Liver (tissue), 3 donors: Measurements from ENCODE around the gene ZMYND8.

Source experiments
- ATF3 ChIP-seq: IDR thresholded peaks from 2 replicates; pipeline ENCODE4 v1.6.1; 2016; ENCODE audit warnings: antibody characterized with exemption
- CTCF ChIP-seq: fragments of 150-350 bp; IDR thresholded peaks from 2 replicates; pipeline ENCODE4 v1.5.1; 2017; ENCODE audit warnings: improper control_type of control experiment, low read depth, low read length; ENCODE audit not compliant: missing input control
- EGR1 ChIP-seq, 2 donors: IDR thresholded peaks; 2 replicates each; pipeline ENCODE4 v1.6.1; 2016 to 2018; ENCODE audit warnings: antibody characterized with exemption in 2 of 2, low read depth in 2 of 2
- HNF4G ChIP-seq: IDR thresholded peaks from 2 replicates; pipeline ENCODE4 v1.6.1; 2016; ENCODE audit warnings: antibody characterized with exemption
- JUND ChIP-seq, 2 donors: IDR thresholded peaks; 2 replicates each; pipeline ENCODE4 v1.6.1; 2016; ENCODE audit warnings: antibody characterized with exemption in 2 of 2
- MAX ChIP-seq: IDR thresholded peaks from 2 replicates; pipeline ENCODE4 v1.6.1; 2016; ENCODE audit warnings: antibody characterized with exemption
- RAD21 ChIP-seq, 2 donors: IDR thresholded peaks; 2 replicates each; pipeline ENCODE4 v1.6.1; 2016; ENCODE audit warnings: antibody characterized with exemption in 2 of 2, mild to moderate bottlenecking in 2 of 2
- REST ChIP-seq: IDR thresholded peaks from 2 replicates; pipeline ENCODE4 v1.6.1; 2016; ENCODE audit warnings: antibody characterized with exemption, mild to moderate bottlenecking
- TAF1 ChIP-seq: conservative IDR thresholded peaks from 2 replicates; pipeline ENCODE4 v1.6.1; 2016; ENCODE audit warnings: antibody characterized with exemption, mild to moderate bottlenecking
- YY1 ChIP-seq: IDR thresholded peaks from 2 replicates; pipeline ENCODE4 v1.6.1; 2016; ENCODE audit warnings: antibody characterized with exemption, mild to moderate bottlenecking
- donor health status: healthy.
- donor health status: healthy.

- TF ChIP-seq TAF1 = no peak
- TF ChIP-seq CTCF = no peak
- no peak for TF ChIP-seq HNF4G
- no peak for TF ChIP-seq RAD21 (IDR thresholded peaks at IDR 0.05)
- TF ChIP-seq JUND (IDR thresholded peaks at IDR 0.05) = no peak
- TF ChIP-seq REST = no peak
- TF ChIP-seq EGR1 (IDR thresholded peaks at IDR 0.05; ENCODE audit: low read depth in 2 of 2) = no peak
- TF ChIP-seq MAX = no peak
- no peak for TF ChIP-seq ATF3
- no peak for TF ChIP-seq YY1
Measured at GRCh38 chr20:47297746-47298145, 58.8 kb downstream of the ZMYND8 start.
